ENCODE data around the gene PHACTR1. TPM values are rescaled to one million over a fixed set of nuclear protein-coding genes. Genes with fewer than 3 reads are reported as not detected.

Gene PHACTR1
- polyA plus RNA-seq, 1 experiment: not detected

- no peak for DNase-seq (ENCODE audit: low read depth, low spot score)
- no peak overlapping the region for H3K27ac ChIP-seq (ENCODE audit: low read depth, low read length)
- H3K4me3 ChIP-seq (ENCODE audit: low read depth, low read length): no peak overlapping the region
- H3K9me3 ChIP-seq (ENCODE audit: control insufficient read depth, insufficient read depth, low read length): no peaks in the 10 kb centered on the region
- peaks cover 8% of the 10 kb centered on the region for H3K27me3 ChIP-seq (ENCODE audit: control insufficient read depth, insufficient read depth, low read length)
- ChIA-PET POLR2A (no interaction called here), CTCF (no interaction called here)
- no peak for TF ChIP-seq CTCF (IDR thresholded peaks at IDR 0.05; ENCODE audit: low read depth, low read length)
Observed at GRCh38 chr6:13250703-13251102, 534.1 kb downstream of the PHACTR1 start.

GRCh38 chr6:13251242-13251641, 534.7 kb downstream of the PHACTR1 start:
- Histone ChIP-seq H3K27ac (ENCODE audit: low read depth, low read length) (no peak overlapping the region), H3K27me3 (ENCODE audit: control insufficient read depth, insufficient read depth, low read length) (peaks cover 8% of the 10 kb centered on the region), H3K4me3 (ENCODE audit: low read depth, low read length) (no peak overlapping the region), H3K9me3 (ENCODE audit: control insufficient read depth, insufficient read depth, low read length) (no peaks in the 10 kb centered on the region)
- DNase-seq (ENCODE audit: low read depth, low spot score): no peak
- no peak for TF ChIP-seq CTCF (IDR thresholded peaks at IDR 0.05; ENCODE audit: low read depth, low read length)
- ChIA-PET POLR2A (no interaction called here), CTCF (no interaction called here)

GRCh38 chr6:13252790-13253189, 536.2 kb downstream of the PHACTR1 start:
- POLR2A ChIA-PET: no interaction called here
- CTCF ChIA-PET: no interaction called here
- no peak for DNase-seq (ENCODE audit: low read depth, low spot score)
- Histone ChIP-seq H3K4me3 (ENCODE audit: low read depth, low read length) (no peak overlapping the region), H3K9me3 (ENCODE audit: control insufficient read depth, insufficient read depth, low read length) (no peaks in the 10 kb centered on the region), H3K27me3 (ENCODE audit: control insufficient read depth, insufficient read depth, low read length) (peaks cover 8% of the 10 kb centered on the region), H3K27ac (ENCODE audit: low read depth, low read length) (no peak overlapping the region)
- TF ChIP-seq CTCF (IDR thresholded peaks at IDR 0.05; ENCODE audit: low read depth, low read length): no peak

- TF ChIP-seq CTCF (IDR thresholded peaks at IDR 0.05; ENCODE audit: low read depth, low read length): no peak
- Histone ChIP-seq H3K4me3 (ENCODE audit: low read depth, low read length) (no peak overlapping the region), H3K27ac (ENCODE audit: low read depth, low read length) (no peak overlapping the region), H3K9me3 (ENCODE audit: control insufficient read depth, insufficient read depth, low read length) (no peaks in the 10 kb centered on the region), H3K27me3 (ENCODE audit: control insufficient read depth, insufficient read depth, low read length) (peaks cover 8% of the 10 kb centered on the region)
- ChIA-PET POLR2A (no interaction called here), CTCF (no interaction called here)
- DNase-seq (ENCODE audit: low read depth, low spot score): no peak
Observed at GRCh38 chr6:13253272-13253671, 536.7 kb downstream of the PHACTR1 start.

GRCh38 chr6:13256266-13257001, 539.9 kb downstream of the PHACTR1 start:
- Histone ChIP-seq H3K27ac (ENCODE audit: low read depth, low read length) (no peak overlapping the region), H3K9me3 (ENCODE audit: control insufficient read depth, insufficient read depth, low read length) (no peaks in the 10 kb centered on the region), H3K4me3 (ENCODE audit: low read depth, low read length) (no peak overlapping the region), H3K27me3 (ENCODE audit: control insufficient read depth, insufficient read depth, low read length) (peaks cover 2% of the 10 kb centered on the region)
- ChIA-PET POLR2A (no interaction called here), CTCF (no interaction called here)
- no peak for TF ChIP-seq CTCF (IDR thresholded peaks at IDR 0.05; ENCODE audit: low read depth, low read length)
- no peak for DNase-seq (ENCODE audit: low read depth, low spot score)
